HG03066 (cell line): ENCODE results near the gene TMPRSS6.

Experiments used
- ATAC-seq: cut with Tn5 transposase; IDR thresholded peaks from one replicate; pipeline ENCODE4 v1.9.1; 2021; ENCODE audit warnings: low read depth; ENCODE audit not compliant: unreplicated experiment

The TMPRSS6 gene

GRCh38 chr22:37119872-37120271 lies 10.4 kb upstream of the TMPRSS6 start:
- ATAC-seq = no peak

- ATAC-seq = no peak
These were observed 8.6 kb upstream of the TMPRSS6 start for GRCh38 chr22:37118083-37118482.

GRCh38 chr22:37117092-37117491 lies 7.6 kb upstream of the TMPRSS6 start:
- no peak for ATAC-seq

GRCh38 chr22:37115032-37115431 lies 5.5 kb upstream of the TMPRSS6 start:
- ATAC-seq = no peak

GRCh38 chr22:37113757-37114156 lies 4.2 kb upstream of the TMPRSS6 start:
- ATAC-seq = no peak

- ATAC-seq = no peak
These were observed 2.7 kb upstream of the TMPRSS6 start for GRCh38 chr22:37112084-37112728.

- ATAC-seq = no peak
These were observed 1.7 kb upstream of the TMPRSS6 start for GRCh38 chr22:37111156-37111717.

GRCh38 chr22:37107816-37108621 lies 1.5 kb downstream of the TMPRSS6 start:
- ATAC-seq = no peak

- no peak for ATAC-seq
These were observed 3.5 kb downstream of the TMPRSS6 start for GRCh38 chr22:37105990-37106389.

- no peak for ATAC-seq
These were observed 4.4 kb downstream of the TMPRSS6 start for GRCh38 chr22:37105154-37105553.

- ATAC-seq = no peak
These were observed 5.7 kb downstream of the TMPRSS6 start for GRCh38 chr22:37103656-37104452.

- no peak for ATAC-seq
These were observed 6.4 kb downstream of the TMPRSS6 start for GRCh38 chr22:37103151-37103550.

GRCh38 chr22:37101311-37102066 lies 8.0 kb downstream of the TMPRSS6 start:
- no peak for ATAC-seq

- no peak for ATAC-seq
These were observed 8.9 kb downstream of the TMPRSS6 start for GRCh38 chr22:37100589-37101127.

GRCh38 chr22:37098976-37099591 lies 10.4 kb downstream of the TMPRSS6 start:
- no peak for ATAC-seq

GRCh38 chr22:37097346-37097745 lies 12.2 kb downstream of the TMPRSS6 start:
- no peak for ATAC-seq

GRCh38 chr22:37095113-37095512 lies 14.4 kb downstream of the TMPRSS6 start:
- ATAC-seq = no peak

- ATAC-seq = no peak
These were observed 15.3 kb downstream of the TMPRSS6 start for GRCh38 chr22:37094239-37094638.

GRCh38 chr22:37092997-37093396 lies 16.5 kb downstream of the TMPRSS6 start:
- ATAC-seq = no peak

GRCh38 chr22:37091994-37092393 lies 17.5 kb downstream of the TMPRSS6 start:
- no peak for ATAC-seq
